Chondrocyte (in vitro differentiated cells): ENCODE results near the gene CFAP46. TPM values are rescaled to one million over a fixed set of nuclear protein-coding genes. Genes with fewer than 3 reads are reported as not detected.
"Not testable (repeated sequence)": the region's sequence is repeated elsewhere in the genome, so short reads cannot be mapped to it uniquely, and the experiment has no call there.

Source experiments
- DNase-seq: peaks from one replicate; pipeline ENCODE4 v3.0.0; 2021; ENCODE audit warnings: mixed read lengths, low spot score
- H3K27ac Mint-ChIP-seq: one replicate; pipeline ENCODE4 v1.8.0; 2021; ENCODE audit warnings: mild to moderate bottlenecking, moderate library complexity, mixed read lengths; ENCODE audit not compliant: unreplicated experiment
- H3K27me3 Mint-ChIP-seq: 2 replicates; pipeline ENCODE4 v1.8.0; 2021; ENCODE audit warnings: low read depth, mixed read lengths
- H3K36me3 Mint-ChIP-seq: 2 replicates; pipeline ENCODE4 v1.8.0; 2021; ENCODE audit warnings: low read depth, mixed read lengths
- H3K4me1 Mint-ChIP-seq: 2 replicates; pipeline ENCODE4 v1.8.0; 2021; ENCODE audit warnings: low read depth, mild to moderate bottlenecking, mixed read lengths
- H3K4me3 Mint-ChIP-seq: one replicate; pipeline ENCODE4 v1.8.0; 2021; ENCODE audit warnings: mild to moderate bottlenecking, moderate library complexity, mixed read lengths; ENCODE audit not compliant: unreplicated experiment
- H3K9me3 Mint-ChIP-seq: 2 replicates; pipeline ENCODE4 v1.8.0; 2021; ENCODE audit warnings: low read depth, mixed read lengths
- CTCF ChIP-seq: fragments of 200-600 bp; sonication (generic); IDR thresholded peaks from 2 replicates; pipeline ENCODE4 v1.5.0; 2021; ENCODE audit warnings: antibody characterized with exemption, mild to moderate bottlenecking, moderate library complexity
- total RNA-seq: library from RNA; stranded (reverse); gene quantifications from 3 replicates; pipeline ENCODE4 v1.2.1, GENCODE V29; 2021

The CFAP46 gene
- total RNA-seq, 1 donor from 2014 or later = 0.92 TPM

DNA sequence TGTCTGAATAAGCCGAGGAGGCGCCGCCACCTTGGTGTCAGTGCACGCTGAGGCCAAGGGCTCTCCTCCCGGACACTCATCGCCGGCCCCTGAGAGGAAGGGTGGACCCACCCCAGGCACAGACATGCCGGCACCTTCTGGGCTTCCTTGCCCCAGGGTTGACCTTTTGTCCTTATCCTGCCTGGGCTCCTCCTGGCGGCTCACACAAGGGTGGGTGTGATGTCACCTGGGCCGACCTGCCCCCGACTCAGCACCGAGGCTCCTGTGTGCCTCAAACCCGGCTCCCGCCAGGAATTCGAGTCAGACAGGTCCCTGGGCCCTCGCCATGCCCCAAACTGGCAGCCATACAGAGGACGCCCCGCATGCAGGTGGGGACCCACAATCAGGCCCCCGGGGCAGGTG, 17.7 kb upstream of the CFAP46 start:
- no peak for DNase-seq
- Mint-ChIP-seq H3K27me3 (peaks cover 30% of the 10 kb centered on the region), H3K27ac (no peak overlapping the region), H3K9me3 (no peaks in the 10 kb centered on the region), H3K4me3 (no peak overlapping the region), H3K36me3 (no peaks in the 10 kb centered on the region), H3K4me1 (peaks cover 13% of the 10 kb centered on the region)
- TF ChIP-seq CTCF = no peak

GRCh38 chr10:132959559-132959961, 17.2 kb upstream of the CFAP46 start:
- TF ChIP-seq CTCF = no peak
- H3K27ac Mint-ChIP-seq = no peak overlapping the region
- H3K4me1 Mint-ChIP-seq = peaks cover 13% of the 10 kb centered on the region
- H3K9me3 Mint-ChIP-seq = no peaks in the 10 kb centered on the region
- peaks cover 36% of the 10 kb centered on the region for H3K27me3 Mint-ChIP-seq
- no peak for DNase-seq
- no peaks in the 10 kb centered on the region for H3K36me3 Mint-ChIP-seq
- no peak overlapping the region for H3K4me3 Mint-ChIP-seq

- no peak overlapping the region for H3K4me3 Mint-ChIP-seq
- no peaks in the 10 kb centered on the region for H3K9me3 Mint-ChIP-seq
- TF ChIP-seq CTCF = no peak
- no peak for DNase-seq
- H3K36me3 Mint-ChIP-seq = no peaks in the 10 kb centered on the region
- H3K27me3 Mint-ChIP-seq = peaks cover 40% of the 10 kb centered on the region
- H3K4me1 Mint-ChIP-seq = peaks cover 13% of the 10 kb centered on the region
- no peak overlapping the region for H3K27ac Mint-ChIP-seq
Observed at GRCh38 chr10:132958883-132959558, 16.7 kb upstream of the CFAP46 start.

GRCh38 chr10:132957981-132958882, 15.9 kb upstream of the CFAP46 start:
- no peaks in the 10 kb centered on the region for H3K36me3 Mint-ChIP-seq
- peaks cover 43% of the 10 kb centered on the region for H3K27me3 Mint-ChIP-seq
- no peaks in the 10 kb centered on the region for H3K9me3 Mint-ChIP-seq
- no peak overlapping the region for H3K27ac Mint-ChIP-seq
- no peak for DNase-seq
- no peak for TF ChIP-seq CTCF
- peaks cover 13% of the 10 kb centered on the region for H3K4me1 Mint-ChIP-seq
- H3K4me3 Mint-ChIP-seq = no peak overlapping the region

GRCh38 chr10:132957131-132957530, 14.8 kb upstream of the CFAP46 start:
- Mint-ChIP-seq H3K27ac (no peak overlapping the region), H3K4me3 (no peak overlapping the region), H3K9me3 (no peaks in the 10 kb centered on the region), H3K27me3 (peaks cover 42% of the 10 kb centered on the region), H3K36me3 (no peaks in the 10 kb centered on the region), H3K4me1 (peaks cover 4% of the 10 kb centered on the region)
- TF ChIP-seq CTCF = no peak
- no peak for DNase-seq

DNA sequence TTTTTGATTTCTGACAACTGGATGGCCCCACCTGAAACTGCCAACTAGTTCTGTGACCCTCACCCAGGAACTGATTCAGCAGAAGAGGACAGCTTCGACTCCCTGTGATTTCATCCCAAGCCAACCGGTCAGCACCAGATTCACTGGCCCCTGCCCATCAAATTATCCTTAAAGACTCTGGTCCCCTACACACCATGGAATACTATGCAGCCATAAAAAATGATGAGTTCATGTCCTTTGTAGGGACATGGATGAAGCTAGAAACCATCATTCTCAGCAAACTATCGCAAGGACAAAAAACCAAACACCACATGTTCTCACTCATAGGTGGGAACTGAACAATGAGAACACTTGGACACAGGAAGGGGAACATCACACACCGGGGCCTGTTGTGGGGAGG, 13.9 kb upstream of the CFAP46 start:
- H3K9me3 Mint-ChIP-seq, H3K27ac Mint-ChIP-seq, H3K4me3 Mint-ChIP-seq, DNase-seq, H3K4me1 Mint-ChIP-seq, H3K36me3 Mint-ChIP-seq: not testable (repeated sequence)
- H3K27me3 Mint-ChIP-seq = peaks cover 46% of the 10 kb centered on the region
